Psoas muscle (tissue), 8 donors: ENCODE data around the gene GALP. TPM values are rescaled to one million over a fixed set of nuclear protein-coding genes. Genes with fewer than 3 reads are reported as not detected.

Experiments used
- ATAC-seq, 4 donors: fragments of 200-7000 bp; cut with Tn5 transposase; one replicate each; pipeline ENCODE4 v1.9.1; 2020; ENCODE audit warnings: moderate library complexity in 3 of 4, mild to moderate bottlenecking in 2 of 4
- DNase-seq, 2 donors: peaks; one replicate each; pipeline ENCODE4 v3.0.0-alpha.2; 2020
- H3K27ac ChIP-seq: fragments of 200-600 bp; one replicate; pipeline ENCODE4 v1.8.0; 2022
- H3K27me3 ChIP-seq, 3 donors: fragments of 200-600 bp in 1 of 3; one replicate each; pipeline versions ENCODE4 v1.6.1 to v1.8.0; 2013 to 2022; ENCODE audit warnings: low read length in 2 of 3, mild to moderate bottlenecking in 2 of 3, moderate library complexity in 1 of 3; ENCODE audit not compliant: insufficient read depth in 3 of 3
- H3K36me3 ChIP-seq, 2 donors: fragments of 200-600 bp in 1 of 2; one replicate each; pipeline versions ENCODE4 v1.6.1 to v1.8.0; 2013 to 2022; ENCODE audit warnings: low read depth in 1 of 2, mild to moderate bottlenecking in 1 of 2, moderate library complexity in 1 of 2; ENCODE audit not compliant: insufficient read depth in 1 of 2
- H3K4me1 ChIP-seq: fragments of 200-600 bp; one replicate; pipeline ENCODE4 v1.8.0; 2022
- H3K4me3 ChIP-seq: fragments of 200-600 bp; one replicate; pipeline ENCODE4 v1.8.0; 2022; ENCODE audit warnings: mild to moderate bottlenecking
- H3K9me3 ChIP-seq: fragments of 200-600 bp; one replicate; pipeline ENCODE4 v1.8.0; 2022
- CTCF ChIP-seq: fragments of 200-600 bp; IDR thresholded peaks from one replicate; pipeline ENCODE4 v1.8.0; 2022; ENCODE audit warnings: antibody characterized with exemption
- WGBS, 3 donors: extraction: QIAGEN DNeasy Blood & Tissue Kit; methylation state at CpG; one replicate each; pipeline versions ENCODE4 v1.1.6 to v1.1.7; 2013; 5-methylcytosine and 5-hydroxymethylcytosine counted together
- intact Hi-C, 2 donors: fragments of 100-400 bp; cut with DNase I; formaldehyde crosslinking; loops; one replicate each; pipeline versions ENCODE4 v1.11.0 to v1.14.2; 2022
- polyA plus RNA-seq, 3 donors: library from polyadenylated mRNA; stranded (reverse); fragments of 200-250 nt; gene quantifications; one replicate each; pipeline ENCODE4 v1.2.3, GENCODE V29; 2013
- total RNA-seq, 4 donors: library from RNA; stranded (reverse); fragmentation: NEBNext Ultra II Directional in 2 of 4; extraction: Animal tissue kit (Norgen Biotek cat#: 25700) in 2 of 4; gene quantifications; one replicate each; pipeline versions ENCODE4 v1.2.1 to v1.2.4, GENCODE V29; 2021 to 2023
- donor health status: healthy with polysubstance abuse.
- donor health status: DM: no; HTN: no; CAD: no; lungs with moderate emphysema.
- donor health status: Bipolar disorder and iron deficiency.
- donor health status: healthy.
- donor health status: DM: yes; HTN: yes; CAD: no.
- donor health status: DM: no; HTN: no; CAD: no.
- donor health status: DM: no; HTN: no; CAD: no.
- donor health status: DM: yes; HTN: yes; CAD: no.

Gene GALP
- total and polyA plus RNA-seq, 7 donors, result not detected

- ATAC-seq (peak in 1 of 4 donors; percentile 15), DNase-seq (no peak)
- no peaks in the 10 kb centered on the region for H3K4me1 ChIP-seq
- H3K9me3 ChIP-seq, result no peaks in the 10 kb centered on the region
- no peaks in the 10 kb centered on the region for H3K27me3 ChIP-seq
- no peak overlapping the region for H3K4me3 ChIP-seq
- intact Hi-C loops, result no loop called here
- peaks cover 0 to 40% of the 10 kb centered on the region in 2 donors for H3K36me3 ChIP-seq
- 90 to 92% (median 91%) methylated on average over 11 of the region's 11 CpGs for WGBS, 3 donors
- H3K27ac ChIP-seq, result no peak overlapping the region
- no peak for TF ChIP-seq CTCF
These were observed 14.3 kb upstream of the GALP start for GRCh38 chr19:56161534-56161933.

GRCh38 chr19:56162258-56162657 is 13.6 kb upstream of the GALP start:
- ATAC-seq, result no peak
- Histone ChIP-seq H3K27me3 (peaks cover 0 to 3% (median 0%) of the 10 kb centered on the region in 3 donors), H3K4me3 (no peak overlapping the region), H3K27ac (no peak overlapping the region), H3K36me3 (peaks cover 0 to 37% of the 10 kb centered on the region in 2 donors), H3K9me3 (no peaks in the 10 kb centered on the region), H3K4me1 (no peaks in the 10 kb centered on the region)
- 60 to 62% (median 60%) methylated on average over 9 of the region's 9 CpGs for WGBS, 3 donors
- no peak for DNase-seq
- TF ChIP-seq CTCF, result no peak
- intact Hi-C loops, result no loop called here

GRCh38 chr19:56163097-56163496 is 12.7 kb upstream of the GALP start:
- H3K4me1 ChIP-seq, result no peaks in the 10 kb centered on the region
- no peak for DNase-seq
- peaks cover 0 to 4% (median 0%) of the 10 kb centered on the region in 3 donors for H3K27me3 ChIP-seq
- no peaks in the 10 kb centered on the region for H3K9me3 ChIP-seq
- no peak for TF ChIP-seq CTCF
- no peak overlapping the region for H3K27ac ChIP-seq
- no peak overlapping the region for H3K4me3 ChIP-seq
- WGBS, 3 donors, result 76 to 81% (median 77%) methylated on average over 13 of the region's 13 CpGs
- peaks cover 0 to 34% of the 10 kb centered on the region in 2 donors for H3K36me3 ChIP-seq
- ATAC-seq, result no peak
- intact Hi-C loops, result no loop called here

- ATAC-seq, result no peak
- peaks cover 0 to 4% (median 0%) of the 10 kb centered on the region in 3 donors for H3K27me3 ChIP-seq
- no peaks in the 10 kb centered on the region for H3K9me3 ChIP-seq
- no peak overlapping the region for H3K27ac ChIP-seq
- peaks cover 0 to 2% of the 10 kb centered on the region in 2 donors for H3K36me3 ChIP-seq
- no peak overlapping the region for H3K4me3 ChIP-seq
- no peak for TF ChIP-seq CTCF
- H3K4me1 ChIP-seq, result no peaks in the 10 kb centered on the region
- intact Hi-C loops, result no loop called here
- WGBS, 3 donors, result 30 to 38% (median 32%) methylated on average over 7 of the region's 7 CpGs
- no peak for DNase-seq
These were observed 8.7 kb upstream of the GALP start for GRCh38 chr19:56167064-56167578.

- TF ChIP-seq CTCF, result no peak
- DNase-seq (peak in 1 of 2 donors; percentile 32), ATAC-seq (peak in 3 of 4 donors; percentile 29 to 58 (median 50))
- intact Hi-C loops, result loop anchor here in 1 of 2 donors (2.0 kb wide), 1 partner anchor 93 kb away; no protein-coding TSS in a partner anchor
- H3K27me3 ChIP-seq, result peaks cover 0 to 18% (median 4%) of the 10 kb centered on the region in 3 donors
- H3K27ac ChIP-seq, result no peak overlapping the region
- no peak overlapping the region for H3K4me3 ChIP-seq
- H3K36me3 ChIP-seq, result no peaks in the 10 kb centered on the region
- WGBS, 3 donors, result 49 to 60% (median 57%) methylated on average over 14 of the region's 14 CpGs
- H3K4me1 ChIP-seq, result no peaks in the 10 kb centered on the region
- no peaks in the 10 kb centered on the region for H3K9me3 ChIP-seq
These were observed 5.5 kb upstream of the GALP start for GRCh38 chr19:56170261-56170660.
